ENCODE measurements around the gene BBS10.

DNA sequence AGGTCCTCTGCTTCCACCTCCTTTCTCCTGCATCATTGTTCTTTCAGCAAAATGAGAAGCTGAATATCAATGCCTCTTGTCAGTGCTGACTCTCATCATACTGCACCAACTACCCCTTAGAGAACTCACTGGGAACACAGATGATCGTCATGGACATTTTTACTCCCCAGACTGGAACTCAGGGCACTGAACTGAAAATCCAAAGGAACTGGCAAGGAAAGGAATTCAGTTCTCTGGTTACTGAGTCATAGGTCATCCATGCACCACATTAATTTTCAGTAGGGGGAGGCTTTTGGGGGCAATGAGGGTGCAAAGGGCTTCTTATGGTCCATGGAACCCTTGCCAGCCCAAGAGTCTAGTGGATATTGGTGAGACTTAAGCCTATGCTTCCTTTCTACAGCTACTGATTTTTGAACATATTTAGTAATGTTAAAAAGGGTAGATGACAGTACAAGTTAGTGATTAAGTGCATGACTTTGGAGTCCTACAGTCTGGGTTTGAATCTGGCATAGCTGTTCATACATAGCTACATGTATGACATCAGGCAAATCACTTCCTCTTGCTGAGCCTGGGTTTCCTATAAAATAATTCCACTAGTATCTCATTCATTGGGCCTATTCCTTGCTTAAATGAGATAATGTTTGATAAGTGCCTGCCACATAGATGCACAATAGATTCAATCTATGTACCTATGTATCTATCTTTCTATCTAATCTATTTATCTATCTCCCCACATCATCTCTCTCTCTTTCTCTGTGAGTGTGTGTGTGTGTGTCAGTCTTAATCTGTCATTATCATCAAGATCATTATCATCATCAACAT, 29.2 kb downstream of the BBS10 start:
- TF ChIP-seq POLR2A (IDR thresholded peaks at IDR 0.05) (no peak), CTCF (IDR thresholded peaks at IDR 0.05) (no peak)

Measured in thyroid gland (tissue), 4 donors.